Measurements from ENCODE around the gene CLEC3A. TPM values are rescaled to one million over a fixed set of nuclear protein-coding genes. Genes with fewer than 3 reads are reported as not detected.

Gene CLEC3A
- total RNA-seq, 4 donors from 2014 or later = 0.27 to 0.47 TPM; not detected in 2

GRCh38 chr16:78060809-78061208 lies 38.5 kb downstream of the CLEC3A start:
- Histone ChIP-seq H3K4me1 (no peaks in the 10 kb centered on the region), H3K36me3 (no peaks in the 10 kb centered on the region), H3K4me3 (no peak overlapping the region), H3K27me3 (peaks cover 22% of the 10 kb centered on the region), H3K27ac (no peak overlapping the region), H3K9me3 (no peaks in the 10 kb centered on the region)
- ATAC-seq = no peak
- TF ChIP-seq POLR2AphosphoS5 (IDR thresholded peaks at IDR 0.05) (no peak), EP300 (IDR thresholded peaks at IDR 0.05) (no peak), CTCF (IDR thresholded peaks at IDR 0.05) (no peak), POLR2A (IDR thresholded peaks at IDR 0.05) (no peak)
- 65 to 89% methylated on average over 3 to 5 of the region's 5 CpGs for WGBS, 2 donors (ENCODE audit: low coverage in 1 of 2)

GRCh38 chr16:78065319-78065718 lies 43.0 kb downstream of the CLEC3A start:
- peaks cover 0 to 6% (median 0%) of the 10 kb centered on the region in 3 donors for H3K9me3 ChIP-seq
- WGBS, 2 donors (ENCODE audit: low coverage in 1 of 2) = 9 to 44% methylated on average over 4 of the region's 4 CpGs
- H3K27me3 ChIP-seq = peaks cover 6% of the 10 kb centered on the region
- no peak overlapping the region for H3K27ac ChIP-seq
- no peak overlapping the region for H3K4me3 ChIP-seq
- no peaks in the 10 kb centered on the region for H3K4me1 ChIP-seq
- TF ChIP-seq CTCF (IDR thresholded peaks at IDR 0.05) (no peak), POLR2A (IDR thresholded peaks at IDR 0.05) (no peak), POLR2AphosphoS5 (IDR thresholded peaks at IDR 0.05) (no peak), EP300 (IDR thresholded peaks at IDR 0.05) (no peak)
- H3K36me3 ChIP-seq = no peaks in the 10 kb centered on the region
- no peak for ATAC-seq

GRCh38 chr16:78069913-78070312 lies 47.6 kb downstream of the CLEC3A start:
- TF ChIP-seq EP300 (IDR thresholded peaks at IDR 0.05) (no peak), POLR2AphosphoS5 (IDR thresholded peaks at IDR 0.05) (no peak), CTCF (IDR thresholded peaks at IDR 0.05) (no peak), POLR2A (IDR thresholded peaks at IDR 0.05) (no peak)
- ATAC-seq = no peak
- 80 to 97% methylated on average over 1 to 3 of the region's 5 CpGs for WGBS, 2 donors (ENCODE audit: low coverage in 1 of 2)
- peaks cover 0 to 6% (median 0%) of the 10 kb centered on the region in 3 donors for H3K9me3 ChIP-seq
- H3K27me3 ChIP-seq = peaks cover 22% of the 10 kb centered on the region
- no peaks in the 10 kb centered on the region for H3K36me3 ChIP-seq
- no peaks in the 10 kb centered on the region for H3K4me1 ChIP-seq
- H3K4me3 ChIP-seq = no peak overlapping the region
- H3K27ac ChIP-seq = no peak overlapping the region

DNA sequence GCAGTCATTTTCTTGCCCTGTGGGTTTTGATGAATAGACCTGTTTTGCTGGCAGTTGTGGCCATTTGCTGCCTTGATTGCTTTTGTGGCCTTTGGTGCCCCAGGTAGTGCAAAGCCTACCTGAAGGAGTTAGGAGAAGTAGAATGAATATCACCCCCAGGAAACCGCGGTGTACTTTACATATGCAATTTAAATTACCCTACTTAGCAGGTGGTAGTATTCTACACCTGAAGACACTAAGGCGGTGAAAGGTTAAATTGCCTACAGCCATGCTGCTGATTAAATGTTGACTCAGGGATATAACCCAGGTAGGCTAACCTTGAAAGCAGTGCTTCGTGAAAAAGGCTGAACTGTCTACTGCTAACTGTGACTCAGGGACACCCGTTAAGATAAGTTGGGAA lies 49.9 kb downstream of the CLEC3A start:
- Histone ChIP-seq H3K9me3 (peaks cover 0 to 4% (median 0%) of the 10 kb centered on the region in 3 donors), H3K4me1 (no peaks in the 10 kb centered on the region), H3K36me3 (no peaks in the 10 kb centered on the region), H3K27ac (no peak overlapping the region), H3K4me3 (no peak overlapping the region), H3K27me3 (peaks cover 19% of the 10 kb centered on the region)
- 18 to 20% methylated on average over 5 of the region's 5 CpGs for WGBS, 2 donors (ENCODE audit: low coverage in 1 of 2)
- TF ChIP-seq POLR2AphosphoS5 (IDR thresholded peaks at IDR 0.05) = no peak
- TF ChIP-seq CTCF (IDR thresholded peaks at IDR 0.05) = no peak
- no peak for TF ChIP-seq POLR2A (IDR thresholded peaks at IDR 0.05)
- no peak for TF ChIP-seq EP300 (IDR thresholded peaks at IDR 0.05)
- no peak for ATAC-seq

DNA sequence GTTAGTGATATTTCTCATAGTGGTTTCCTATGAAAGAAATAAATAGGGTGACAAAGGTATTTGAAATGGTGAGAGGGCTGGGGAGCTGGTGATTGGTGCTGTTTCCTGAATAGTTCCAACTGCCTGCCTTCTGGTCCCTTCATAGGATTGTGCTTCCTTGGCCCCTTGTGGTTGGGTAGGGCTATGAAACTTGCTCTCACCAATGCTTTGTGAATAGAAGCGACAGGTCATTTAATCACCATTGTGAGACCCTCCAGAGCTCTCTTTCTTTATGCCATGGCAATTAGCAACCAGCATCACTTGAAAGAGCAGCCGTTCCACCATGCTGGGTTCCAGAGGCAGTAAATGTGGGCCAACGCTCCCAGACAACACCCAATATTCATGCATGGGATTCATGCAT lies 53.5 kb downstream of the CLEC3A start:
- Histone ChIP-seq H3K4me3 (no peak overlapping the region), H3K36me3 (no peaks in the 10 kb centered on the region), H3K27me3 (peaks cover 21% of the 10 kb centered on the region), H3K9me3 (no peaks in the 10 kb centered on the region), H3K27ac (no peak overlapping the region), H3K4me1 (no peaks in the 10 kb centered on the region)
- 40% methylated on average over 1 of the region's 3 CpGs; no CpG with 5 or more reads in 1 of the 2 donors for WGBS, 2 donors (ENCODE audit: low coverage in 1 of 2)
- ATAC-seq = no peak
- TF ChIP-seq EP300 (IDR thresholded peaks at IDR 0.05) (no peak), CTCF (IDR thresholded peaks at IDR 0.05) (no peak), POLR2AphosphoS5 (IDR thresholded peaks at IDR 0.05) (no peak), POLR2A (IDR thresholded peaks at IDR 0.05) (no peak)
